B cell (primary cell): ENCODE results near the gene TMA7. TPM values are rescaled to one million over a fixed set of nuclear protein-coding genes. Genes with fewer than 3 reads are reported as not detected.
A peak's percentile ranks its signal among the peaks of the same experiment; 100 is the strongest.

ENCODE experiments used
- ATAC-seq: fragments of 200-7000 bp; cut with Tn5 transposase; one replicate; pipeline ENCODE4 v1.10.0; 2021; ENCODE audit warnings: low read depth, mild to moderate bottlenecking, moderate number of reproducible peaks, moderate library complexity
- CTCF ChIA-PET: fragments of 350-600 bp; sonication (Branson Sonifier 250); formaldehyde crosslinking; loops from one replicate; lab custom pipeline; 2021; ENCODE audit warnings: antibody characterized with exemption, inconsistent platforms; lab: Charles Lee
- POLR2A ChIA-PET: fragments of 350-600 bp; sonication (Branson Sonifier 250); formaldehyde crosslinking; loops from one replicate; lab custom pipeline; 2021; ENCODE audit warnings: antibody characterized with exemption; lab: Charles Lee
- DNase-seq: peaks from one replicate; pipeline ENCODE4 v3.0.0; 2013
- H2AFZ ChIP-seq: 2 replicates; pipeline ENCODE4 v1.6.1; 2012; ENCODE audit warnings: mild to moderate bottlenecking, low read depth, low read length; ENCODE audit not compliant: insufficient read depth, poor library complexity, severe bottlenecking
- H3K27ac ChIP-seq, 2 donors: 1 replicate in 1 of 2; 2 replicates in 1 of 2; pipeline ENCODE4 v1.5.1; 2012 to 2013; ENCODE audit warnings: low read length in 2 of 2, mild to moderate bottlenecking in 2 of 2, moderate library complexity in 1 of 2
- H3K27me3 ChIP-seq, 4 experiments: fragments of 200-600 bp in 1 of 4; sonication (generic) in 1 of 4; replicated peaks in 1 of 4; 1 replicate in 2 of 4; 2 replicates in 2 of 4; pipeline versions ENCODE4 v1.6.1 to v1.7.0; 2013 to 2016; ENCODE audit warnings: low read length in 3 of 4, mild to moderate bottlenecking in 2 of 4, mixed read lengths in 1 of 4, moderate library complexity in 1 of 4; ENCODE audit not compliant: insufficient read depth in 4 of 4, control insufficient read depth in 3 of 4; ENCODE audit errors: control extremely low read depth in 1 of 4
- H3K36me3 ChIP-seq, 2 experiments: replicated peaks in 1 of 2; 1 replicate in 1 of 2; 2 replicates in 1 of 2; pipeline versions ENCODE4 v1.6.1 to v1.7.1; 2013; ENCODE audit warnings: low read length in 1 of 2; ENCODE audit not compliant: insufficient read depth in 2 of 2, control insufficient read depth in 1 of 2; ENCODE audit errors: control extremely low read depth in 1 of 2, extremely low read depth in 1 of 2
- H3K4me1 ChIP-seq, 2 donors: fragments of 200-600 bp in 1 of 2; sonication (generic) in 1 of 2; 1 replicate in 1 of 2; 2 replicates in 1 of 2; pipeline versions ENCODE4 v1.5.1 to v1.6.1; 2013 to 2017; ENCODE audit warnings: low read length in 2 of 2; ENCODE audit not compliant: control insufficient read depth in 2 of 2, insufficient read depth in 2 of 2
- H3K4me2 ChIP-seq: replicated peaks from 2 replicates; pipeline ENCODE3; 2012; ENCODE audit warnings: mild to moderate bottlenecking, low read depth, low read length; ENCODE audit not compliant: poor library complexity, severe bottlenecking
- H3K4me3 ChIP-seq, 5 experiments: fragments of 200-600 bp in 1 of 5; sonication (generic) in 1 of 5; 1 replicate in 3 of 5; 2 replicates in 2 of 5; pipeline versions ENCODE4 v1.5.1 to v1.7.0; 2011 to 2016; ENCODE audit warnings: low read length in 4 of 5, mild to moderate bottlenecking in 4 of 5, low read depth in 2 of 5, control low read depth in 1 of 5, moderate library complexity in 1 of 5; ENCODE audit not compliant: insufficient read depth in 1 of 5; ENCODE audit errors: control extremely low read depth in 1 of 5, extremely low read depth in 1 of 5
- H3K79me2 ChIP-seq: fragments of 200-600 bp; sonication (generic); one replicate; pipeline ENCODE4 v1.6.0; 2016; ENCODE audit warnings: low read length; ENCODE audit not compliant: control insufficient read depth, insufficient read depth
- H3K9ac ChIP-seq: fragments of 200-600 bp; sonication (generic); 2 replicates; pipeline ENCODE4 v1.6.1; 2017; ENCODE audit warnings: mild to moderate bottlenecking, low read length, moderate library complexity
- H3K9me3 ChIP-seq, 3 donors: one replicate each; pipeline versions ENCODE4 v1.6.1 to v1.7.1; 2013; ENCODE audit warnings: low read length in 2 of 3; ENCODE audit not compliant: control insufficient read depth in 2 of 3, insufficient read depth in 1 of 3; ENCODE audit errors: control extremely low read depth in 1 of 3
- H4K20me1 ChIP-seq: 2 replicates; pipeline ENCODE4 v1.6.0; 2012; ENCODE audit warnings: mild to moderate bottlenecking, low read length; ENCODE audit not compliant: insufficient read depth, control insufficient read depth, poor library complexity, severe bottlenecking
- H3K27ac Mint-ChIP-seq: one replicate; pipeline ENCODE4 v1.8.0; 2021; ENCODE audit warnings: mixed read lengths
- H3K27me3 Mint-ChIP-seq: one replicate; pipeline ENCODE4 v1.8.0; 2021; ENCODE audit warnings: mixed read lengths
- H3K4me1 Mint-ChIP-seq: one replicate; pipeline ENCODE4 v1.8.0; 2021; ENCODE audit warnings: mixed read lengths
- H3K4me3 Mint-ChIP-seq: one replicate; pipeline ENCODE4 v1.8.0; 2021; ENCODE audit warnings: mixed read lengths
- H3K9me3 Mint-ChIP-seq: one replicate; pipeline ENCODE4 v1.8.0; 2022; ENCODE audit warnings: mixed read lengths; ENCODE audit not compliant: insufficient read depth
- EZH2 ChIP-seq: IDR thresholded peaks from 2 replicates; pipeline ENCODE4 v1.6.1; 2012; ENCODE audit warnings: borderline replicate concordance, low read depth, mild to moderate bottlenecking, moderate library complexity, low read length; ENCODE audit not compliant: insufficient read depth, poor library complexity, severe bottlenecking
- whole genome bisulfite sequencing: methylation state at CpG from one replicate; pipeline ENCODE4 v1.1.5; 2013; ENCODE audit warnings: missing lambda C conversion rate; ENCODE audit not compliant: insufficient coverage; 5-methylcytosine and 5-hydroxymethylcytosine counted together
- intact Hi-C: fragments of 100-400 bp; cut with micrococcal nuclease; formaldehyde crosslinking; loops from one replicate; pipeline ENCODE4 v1.10.0; 2022
- polyA plus RNA-seq: library from polyadenylated mRNA; depleted of rRNA; stranded (reverse); fragments of >200 nt; gene quantifications from 2 replicates; pipeline ENCODE4 v1.2.3, GENCODE V29; 2012
- total RNA-seq, 2 donors: library from RNA; stranded (reverse); fragments of 120-200 nt in 1 of 2; gene quantifications; 1 replicate in 1 of 2; 2 replicates in 1 of 2; pipeline versions ENCODE4 v1.2.3 to v1.2.4, GENCODE V29; 2013 to 2022
- TF ChIP-seq, protein P1 (sequence below): fragments of 200-600 bp; IDR thresholded peaks from one replicate; pipeline ENCODE4 v1.8.0; 2022; ENCODE audit warnings: antibody characterized with exemption, mild to moderate bottlenecking

The TMA7 gene
- total and polyA plus RNA-seq, 2 donors (not counting 1 experiment from before 2014, with no cell fraction given) = 169 to 194 TPM

DNA sequence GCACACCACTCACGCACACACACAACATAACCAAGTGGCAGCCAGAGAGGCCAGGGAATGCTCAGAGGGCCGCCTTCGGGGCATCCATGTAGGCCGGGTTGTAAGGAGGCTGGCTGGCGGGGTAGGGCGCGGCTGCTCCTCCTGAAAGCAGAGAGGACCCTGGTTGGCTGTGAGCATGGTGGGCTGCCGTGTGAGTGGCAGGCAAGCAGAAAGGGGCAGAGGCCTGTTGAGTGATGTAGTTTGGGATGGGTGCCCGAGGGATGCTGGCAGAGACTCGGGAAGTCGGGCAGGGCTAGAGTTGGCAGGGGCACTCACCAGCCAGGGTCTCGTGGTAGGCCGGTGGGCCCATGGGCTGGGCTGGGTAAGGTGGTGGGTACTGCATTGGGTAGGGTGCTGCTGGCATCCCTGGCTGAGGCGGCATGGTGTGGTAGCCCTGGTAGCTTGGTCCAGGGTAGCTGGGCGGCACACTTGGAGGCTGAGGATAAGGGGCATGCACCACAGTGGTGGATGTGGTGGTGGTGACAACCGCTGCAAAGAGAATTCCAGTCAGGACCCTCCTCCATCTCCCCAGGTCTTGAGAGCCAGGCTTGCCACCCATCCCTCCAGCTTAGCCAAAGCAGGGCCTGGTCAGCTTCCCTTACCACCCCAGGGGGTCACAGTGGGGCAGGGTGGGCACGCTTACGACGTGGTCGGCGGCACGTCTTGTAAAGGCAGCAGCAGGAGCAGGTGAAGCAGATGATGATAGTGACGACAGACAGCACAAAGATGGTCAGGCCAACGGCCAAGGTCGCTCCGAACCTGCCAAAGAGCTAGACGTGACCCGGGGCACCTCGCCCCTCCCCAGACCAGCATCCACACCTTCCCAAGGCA, 29.2 kb downstream of the TMA7 start:
- peaks cover 35% of the 10 kb centered on the region for H4K20me1 ChIP-seq
- peaks cover 0 to 37% of the 10 kb centered on the region in 2 experiments for H3K36me3 ChIP-seq
- no peak overlapping the region for H2AFZ ChIP-seq
- H3K4me1 ChIP-seq = peaks cover 67 to 78% of the 10 kb centered on the region in 2 donors
- WGBS = 94% methylated on average over 25 of the region's 29 CpGs
- peaks cover 86% of the 10 kb centered on the region for H3K79me2 ChIP-seq
- no peaks in the 10 kb centered on the region for H3K9me3 ChIP-seq
- CTCF ChIA-PET = interaction anchor here (0.5 to 17.7 kb wide), 5 partner anchors 8 to 305 kb away, joined by 3 to 240 read pairs (median 4); partner anchors contain the start of gene SHISA5
- H3K27ac Mint-ChIP-seq = peak overlapping the region; percentile 88
- peak overlapping the region; percentile 94 for H3K4me3 Mint-ChIP-seq
- H3K4me2 ChIP-seq = peak overlapping the region; percentile 95
- no peaks in the 10 kb centered on the region for H3K9me3 Mint-ChIP-seq
- H3K4me3 ChIP-seq = no peak overlapping the region
- POLR2A ChIA-PET = no interaction called here
- peaks cover 66% of the 10 kb centered on the region for H3K4me1 Mint-ChIP-seq
- DNase-seq (no peak), ATAC-seq (no peak)
- peak overlapping the region; percentile 57 to 99 for H3K27ac ChIP-seq
- H3K9ac ChIP-seq = no peak overlapping the region
- H3K27me3 Mint-ChIP-seq = no peaks in the 10 kb centered on the region
- intact Hi-C loops = loop anchor here (10.0 kb wide), 1 partner anchor 216 kb away; the partner anchor contains the start of gene NCKIPSD
- no peak for TF ChIP-seq EZH2
- TF ChIP-seq, protein P1, sequence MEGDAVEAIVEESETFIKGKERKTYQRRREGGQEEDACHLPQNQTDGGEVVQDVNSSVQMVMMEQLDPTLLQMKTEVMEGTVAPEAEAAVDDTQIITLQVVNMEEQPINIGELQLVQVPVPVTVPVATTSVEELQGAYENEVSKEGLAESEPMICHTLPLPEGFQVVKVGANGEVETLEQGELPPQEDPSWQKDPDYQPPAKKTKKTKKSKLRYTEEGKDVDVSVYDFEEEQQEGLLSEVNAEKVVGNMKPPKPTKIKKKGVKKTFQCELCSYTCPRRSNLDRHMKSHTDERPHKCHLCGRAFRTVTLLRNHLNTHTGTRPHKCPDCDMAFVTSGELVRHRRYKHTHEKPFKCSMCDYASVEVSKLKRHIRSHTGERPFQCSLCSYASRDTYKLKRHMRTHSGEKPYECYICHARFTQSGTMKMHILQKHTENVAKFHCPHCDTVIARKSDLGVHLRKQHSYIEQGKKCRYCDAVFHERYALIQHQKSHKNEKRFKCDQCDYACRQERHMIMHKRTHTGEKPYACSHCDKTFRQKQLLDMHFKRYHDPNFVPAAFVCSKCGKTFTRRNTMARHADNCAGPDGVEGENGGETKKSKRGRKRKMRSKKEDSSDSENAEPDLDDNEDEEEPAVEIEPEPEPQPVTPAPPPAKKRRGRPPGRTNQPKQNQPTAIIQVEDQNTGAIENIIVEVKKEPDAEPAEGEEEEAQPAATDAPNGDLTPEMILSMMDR = no peak
- no peaks in the 10 kb centered on the region for H3K27me3 ChIP-seq

DNA sequence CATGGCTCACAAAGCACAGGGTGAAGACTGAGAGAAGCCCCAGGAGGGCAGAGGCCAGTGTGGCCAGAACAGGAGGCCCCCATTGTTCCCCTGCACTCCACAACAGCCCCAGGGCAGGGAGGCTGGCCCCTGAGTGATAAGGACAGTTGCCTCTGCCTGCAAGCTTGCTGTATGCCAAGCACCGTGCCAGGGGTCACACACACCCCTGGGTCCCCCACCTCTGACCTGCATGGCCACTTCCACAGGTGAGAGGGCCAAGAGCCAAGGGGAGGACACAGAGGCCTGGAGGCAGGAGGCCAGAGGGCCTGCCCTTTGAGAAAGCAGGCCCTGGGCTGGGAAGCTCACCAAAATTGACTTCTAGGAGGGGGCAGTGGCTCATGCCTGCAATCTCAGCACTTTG, 30.2 kb downstream of the TMA7 start:
- Histone ChIP-seq H3K9ac (no peak overlapping the region), H2AFZ (no peak overlapping the region), H3K27ac (peak overlapping the region; percentile 57 to 99), H3K4me3 (no peak overlapping the region), H3K4me1 (peaks cover 65 to 75% of the 10 kb centered on the region in 2 donors), H4K20me1 (peaks cover 35% of the 10 kb centered on the region), H3K36me3 (peaks cover 0 to 38% of the 10 kb centered on the region in 2 experiments), H3K9me3 (no peaks in the 10 kb centered on the region), H3K4me2 (peak overlapping the region; percentile 95), H3K27me3 (no peaks in the 10 kb centered on the region), H3K79me2 (peaks cover 89% of the 10 kb centered on the region)
- no peak for ATAC-seq
- Mint-ChIP-seq H3K27me3 (no peaks in the 10 kb centered on the region), H3K4me1 (peaks cover 70% of the 10 kb centered on the region), H3K27ac (peak overlapping the region; percentile 88), H3K9me3 (no peaks in the 10 kb centered on the region), H3K4me3 (peak overlapping the region; percentile 94)
- POLR2A ChIA-PET = interaction anchor here (0.5 kb wide), 1 partner anchor 56 kb away, joined by 5 read pairs; no protein-coding TSS in a partner anchor
- WGBS = 83% methylated on average over 1 of the region's 1 CpG
- TF ChIP-seq EZH2 = no peak
- TF ChIP-seq, protein P1 = no peak
- intact Hi-C loops = no loop called here
- CTCF ChIA-PET = interaction anchor here (1.8 to 17.7 kb wide), 2 partner anchors 34 to 37 kb away, joined by 5 to 240 read pairs; partner anchors contain the start of gene SHISA5
- DNase-seq = no peak
